Naive thymus-derived CD4-positive, alpha-beta T cell (primary cell): ENCODE results near the gene GRIP1. TPM values are rescaled to one million over a fixed set of nuclear protein-coding genes. Genes with fewer than 3 reads are reported as not detected.
A peak's percentile ranks its signal among the peaks of the same experiment; 100 is the strongest.

Experiments
- ATAC-seq: fragments of 150-1000 bp; cut with Tn5 transposase; 2 replicates; pipeline ENCODE4 v1.10.0; 2021; ENCODE audit warnings: mild to moderate bottlenecking, moderate library complexity
- CTCF ChIA-PET: fragments of 350-600 bp; sonication (Branson Sonifier 250); formaldehyde crosslinking; loops from one replicate; lab custom pipeline; 2021; ENCODE audit warnings: antibody characterized with exemption; lab: Charles Lee
- POLR2A ChIA-PET: fragments of 350-600 bp; sonication (Branson Sonifier 250); formaldehyde crosslinking; loops from one replicate; lab custom pipeline; 2021; ENCODE audit warnings: antibody characterized with exemption, inconsistent platforms; lab: Charles Lee
- DNase-seq, 9 donors: peaks; one replicate each; pipeline versions ENCODE4 v3.0.0 to v3.0.0-alpha.2; 2020 to 2022; ENCODE audit warnings: mixed read lengths in 1 of 9
- H3K27ac ChIP-seq: one replicate; pipeline ENCODE4 v1.7.0; 2013; ENCODE audit warnings: mild to moderate bottlenecking, low read depth, low read length, moderate library complexity
- H3K27me3 ChIP-seq, 2 donors: one replicate each; pipeline ENCODE4 v1.7.0; 2013; ENCODE audit warnings: low read length in 2 of 2, mild to moderate bottlenecking in 2 of 2, moderate library complexity in 2 of 2; ENCODE audit not compliant: control insufficient read depth in 2 of 2, insufficient read depth in 2 of 2
- H3K36me3 ChIP-seq, 3 experiments: 1 replicate in 2 of 3; 2 replicates in 1 of 3; pipeline ENCODE4 v1.7.0; 2013; ENCODE audit warnings: low read length in 3 of 3, mild to moderate bottlenecking in 3 of 3, moderate library complexity in 1 of 3; ENCODE audit not compliant: insufficient read depth in 3 of 3, control insufficient read depth in 2 of 3
- H3K4me1 ChIP-seq, 2 donors: one replicate each; pipeline ENCODE4 v1.7.0; 2013; ENCODE audit warnings: low read length in 2 of 2, mild to moderate bottlenecking in 2 of 2, moderate library complexity in 1 of 2; ENCODE audit not compliant: control insufficient read depth in 2 of 2, insufficient read depth in 2 of 2
- H3K4me3 ChIP-seq: 2 replicates; pipeline ENCODE4 v1.7.0; 2013; ENCODE audit warnings: mild to moderate bottlenecking, low read length
- H3K9me3 ChIP-seq, 3 experiments: 1 replicate in 2 of 3; 2 replicates in 1 of 3; pipeline ENCODE4 v1.7.0; 2013; ENCODE audit warnings: low read length in 3 of 3; ENCODE audit not compliant: control insufficient read depth in 2 of 3
- H3K27ac Mint-ChIP-seq, 9 donors: one replicate each; pipeline ENCODE4 v1.8.0; 2020 to 2022; ENCODE audit warnings: mixed read lengths in 9 of 9, mild to moderate bottlenecking in 8 of 9, moderate library complexity in 5 of 9, inconsistent platforms in 2 of 9
- H3K27me3 Mint-ChIP-seq, 5 donors: one replicate each; pipeline ENCODE4 v1.8.0; 2021 to 2022; ENCODE audit warnings: mixed read lengths in 5 of 5, mild to moderate bottlenecking in 1 of 5
- H3K36me3 Mint-ChIP-seq, 5 donors: one replicate each; pipeline ENCODE4 v1.8.0; 2020 to 2022; ENCODE audit warnings: mixed read lengths in 5 of 5, mild to moderate bottlenecking in 3 of 5, inconsistent platforms in 1 of 5
- H3K4me1 Mint-ChIP-seq, 7 donors: one replicate each; pipeline ENCODE4 v1.8.0; 2020 to 2022; ENCODE audit warnings: mixed read lengths in 7 of 7, mild to moderate bottlenecking in 3 of 7, inconsistent platforms in 1 of 7
- H3K4me3 Mint-ChIP-seq, 10 donors: one replicate each; pipeline ENCODE4 v1.8.0; 2020 to 2022; ENCODE audit warnings: mild to moderate bottlenecking in 10 of 10, mixed read lengths in 10 of 10, moderate library complexity in 6 of 10, inconsistent platforms in 2 of 10
- H3K9me3 Mint-ChIP-seq, 11 donors: one replicate each; pipeline ENCODE4 v1.8.0; 2020 to 2022; ENCODE audit warnings: mixed read lengths in 11 of 11, mild to moderate bottlenecking in 4 of 11, inconsistent platforms in 1 of 11, moderate library complexity in 1 of 11
- intact Hi-C, 2 donors: fragments of 100-400 bp; cut with micrococcal nuclease; formaldehyde crosslinking; loops; one replicate each; pipeline ENCODE4 v1.15.1; 2023
- polyA plus RNA-seq, 2 donors: library from polyadenylated mRNA; unstranded; fragments of 300-500 nt; fragmentation: Illumina TruSeq; gene quantifications; one replicate each; pipeline ENCODE4 v1.2.3, GENCODE V29; 2021
- total RNA-seq, 6 experiments: library from RNA in 5 of 6; stranded (reverse) in 5 of 6; gene quantifications; 1 replicate in 5 of 6; 2 replicates in 1 of 6; pipeline ENCODE4 v1.2.3 and lab custom pipeline; 2021 to 2026

GRIP1 gene
- total and polyA plus RNA-seq, 7 experiments from 2014 or later, result 0.25 to 6.5 (median 3.1) TPM

DNA sequence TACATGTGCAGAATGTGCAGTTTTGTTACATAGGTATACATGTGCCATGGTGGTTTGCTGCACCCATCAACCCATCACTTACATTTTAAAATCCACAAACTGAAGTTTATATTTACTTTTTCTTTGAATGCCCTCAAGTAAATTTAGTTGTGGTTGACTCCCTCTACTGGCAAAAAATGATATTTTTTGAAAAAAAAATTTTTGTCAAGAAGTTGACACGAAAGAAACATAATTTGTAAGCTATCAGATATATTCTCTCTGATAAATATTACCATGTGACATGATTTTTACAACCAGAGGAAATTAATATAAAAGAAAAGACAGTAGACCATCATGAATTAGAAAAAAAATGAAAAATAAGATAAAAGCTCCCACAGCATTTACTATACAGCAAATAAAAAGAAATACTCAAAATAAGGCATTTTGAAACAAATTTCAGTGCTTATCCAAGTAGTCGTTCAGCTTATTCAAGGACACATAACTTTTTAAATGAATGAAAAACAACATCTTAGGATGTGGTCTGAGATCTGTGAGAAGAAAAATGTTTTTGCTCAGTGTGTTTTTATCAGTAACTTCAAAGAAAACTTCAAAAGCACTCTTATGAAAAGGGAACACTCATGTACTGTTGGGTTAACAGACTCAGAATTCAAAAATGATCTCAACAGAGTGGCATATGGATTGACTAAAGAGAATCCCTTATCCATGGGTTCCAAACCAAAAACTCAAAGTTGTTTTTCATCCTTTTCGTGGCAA lies 30.0 kb upstream of the GRIP1 start:
- DNase-seq, result peak in 6 of 9 donors; percentile 54 to 77 (median 65)
- Mint-ChIP-seq H3K27me3 (peaks cover 0 to 36% (median 0%) of the 10 kb centered on the region in 5 donors), H3K36me3 (peaks cover 0 to 3% (median 0%) of the 10 kb centered on the region in 5 donors), H3K27ac (peak overlapping the region in 8 of 9 donors; percentile 40 to 95 (median 91)), H3K4me3 (peak overlapping the region; percentile 18 to 84 (median 71)), H3K9me3 (no peaks in the 10 kb centered on the region), H3K4me1 (peaks cover 9 to 65% (median 51%) of the 10 kb centered on the region in 7 donors)
- intact Hi-C loops, result loop anchor here (1.0 to 2.0 kb wide), 6 partner anchors 15 to 152 kb away; no protein-coding TSS in a partner anchor
- Histone ChIP-seq H3K27me3 (no peaks in the 10 kb centered on the region), H3K4me1 (peaks cover 0 to 29% of the 10 kb centered on the region in 2 donors), H3K4me3 (no peak overlapping the region), H3K36me3 (no peaks in the 10 kb centered on the region), H3K9me3 (no peaks in the 10 kb centered on the region), H3K27ac (peak overlapping the region; percentile 45)
- ATAC-seq, result peak; percentile 86
- CTCF ChIA-PET, result interaction anchor here (0.7 to 2.4 kb wide), 13 partner anchors 9 to 1084 kb away, joined by 3 to 7 read pairs (median 4); no protein-coding TSS in a partner anchor
- POLR2A ChIA-PET, result interaction anchor here (0.7 to 1.1 kb wide), 2 partner anchors 54 to 151 kb away, joined by 5 to 6 read pairs; no protein-coding TSS in a partner anchor

GRCh38 chr12:66707002-66707697 lies 28.3 kb upstream of the GRIP1 start:
- Mint-ChIP-seq H3K4me3 (no peak overlapping the region), H3K36me3 (peaks cover 0 to 3% (median 0%) of the 10 kb centered on the region in 5 donors), H3K27me3 (peaks cover 0 to 49% (median 6%) of the 10 kb centered on the region in 5 donors), H3K27ac (peak overlapping the region in 3 of 9 donors; percentile 13 to 76 (median 13)), H3K9me3 (no peaks in the 10 kb centered on the region), H3K4me1 (peaks cover 8 to 51% (median 35%) of the 10 kb centered on the region in 7 donors)
- ATAC-seq (no peak), DNase-seq (no peak)
- H3K4me3 ChIP-seq, result no peak overlapping the region
- H3K27ac ChIP-seq, result no peak overlapping the region
- ChIA-PET POLR2A (no interaction called here), CTCF (no interaction called here)
- no peaks in the 10 kb centered on the region for H3K36me3 ChIP-seq
- peaks cover 0 to 19% of the 10 kb centered on the region in 2 donors for H3K4me1 ChIP-seq
- peaks cover 0 to 5% of the 10 kb centered on the region in 2 donors for H3K27me3 ChIP-seq
- H3K9me3 ChIP-seq, result no peaks in the 10 kb centered on the region
- intact Hi-C loops, result no loop called here

DNA sequence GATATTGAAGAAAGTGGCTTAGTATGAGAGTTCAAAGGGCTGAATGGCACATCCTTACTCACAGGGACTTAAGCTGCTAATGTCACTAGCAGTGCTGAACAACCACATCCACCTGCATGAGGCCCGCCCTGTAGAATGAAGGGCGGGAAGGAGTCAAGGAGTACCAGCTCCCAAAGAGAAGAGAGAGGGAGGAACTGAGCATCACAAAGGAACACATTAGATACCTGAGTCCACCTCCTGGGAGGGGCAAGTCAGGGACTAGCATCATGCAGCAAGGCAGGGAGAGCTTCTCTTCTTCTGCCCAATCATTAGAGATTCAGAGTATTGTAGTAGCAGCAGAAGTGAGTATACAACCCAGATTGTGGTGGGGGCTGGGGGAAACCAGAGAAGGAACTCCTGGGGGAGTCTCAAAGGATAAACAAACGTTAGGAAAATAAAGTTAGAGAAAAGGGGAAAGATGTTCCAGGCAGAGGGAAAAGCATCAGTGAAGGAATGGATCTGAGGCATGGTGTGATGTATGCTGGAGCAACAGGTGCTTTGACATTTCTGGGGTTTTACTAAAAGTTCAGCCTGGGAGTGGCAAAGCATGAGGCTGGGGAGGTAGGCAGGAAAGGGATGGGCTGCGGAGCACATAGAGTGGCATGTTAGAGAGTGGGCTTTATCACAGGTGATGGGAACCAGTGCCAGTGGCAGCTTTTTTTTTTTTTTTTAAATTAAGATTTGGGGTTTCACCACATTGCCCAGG lies 21.0 kb upstream of the GRIP1 start:
- ChIA-PET POLR2A (no interaction called here), CTCF (interaction anchor here (1.1 to 1.4 kb wide), 2 partner anchors 9 to 158 kb away, joined by 4 read pairs; no protein-coding TSS in a partner anchor)
- Mint-ChIP-seq H3K27ac (peak overlapping the region in 2 of 9 donors; percentile 43 to 79), H3K4me3 (no peak overlapping the region), H3K9me3 (peaks cover 0 to 1% (median 0%) of the 10 kb centered on the region in 11 donors), H3K4me1 (peaks cover 0 to 39% (median 28%) of the 10 kb centered on the region in 7 donors), H3K36me3 (peaks cover 0 to 8% (median 0%) of the 10 kb centered on the region in 5 donors), H3K27me3 (peaks cover 0 to 39% (median 15%) of the 10 kb centered on the region in 5 donors)
- no peak for ATAC-seq
- Histone ChIP-seq H3K36me3 (no peaks in the 10 kb centered on the region), H3K9me3 (no peaks in the 10 kb centered on the region), H3K4me1 (no peaks in the 10 kb centered on the region), H3K27ac (no peak overlapping the region), H3K27me3 (peaks cover 0 to 10% of the 10 kb centered on the region in 2 donors), H3K4me3 (no peak overlapping the region)
- no peak for DNase-seq
- intact Hi-C loops, result no loop called here

- Mint-ChIP-seq H3K27ac (peak overlapping the region in 3 of 9 donors; percentile 2 to 43 (median 23)), H3K4me3 (peak overlapping the region in 1 of 10 donors; percentile 0), H3K4me1 (peaks cover 3 to 36% (median 32%) of the 10 kb centered on the region in 7 donors), H3K9me3 (peaks cover 0 to 1% (median 0%) of the 10 kb centered on the region in 11 donors), H3K27me3 (peaks cover 0 to 32% (median 15%) of the 10 kb centered on the region in 5 donors), H3K36me3 (peaks cover 0 to 8% (median 0%) of the 10 kb centered on the region in 5 donors)
- Histone ChIP-seq H3K27ac (no peak overlapping the region), H3K4me3 (no peak overlapping the region), H3K27me3 (peaks cover 0 to 10% of the 10 kb centered on the region in 2 donors), H3K9me3 (no peaks in the 10 kb centered on the region), H3K4me1 (no peaks in the 10 kb centered on the region), H3K36me3 (no peaks in the 10 kb centered on the region)
- intact Hi-C loops, result no loop called here
- ChIA-PET CTCF (interaction anchor here (0.6 to 1.7 kb wide), 7 partner anchors 14 to 162 kb away, joined by 3 to 8 read pairs (median 4); no protein-coding TSS in a partner anchor), POLR2A (no interaction called here)
- DNase-seq (no peak), ATAC-seq (no peak)
Observed at GRCh38 chr12:66698558-66698957, 19.7 kb upstream of the GRIP1 start.

DNA sequence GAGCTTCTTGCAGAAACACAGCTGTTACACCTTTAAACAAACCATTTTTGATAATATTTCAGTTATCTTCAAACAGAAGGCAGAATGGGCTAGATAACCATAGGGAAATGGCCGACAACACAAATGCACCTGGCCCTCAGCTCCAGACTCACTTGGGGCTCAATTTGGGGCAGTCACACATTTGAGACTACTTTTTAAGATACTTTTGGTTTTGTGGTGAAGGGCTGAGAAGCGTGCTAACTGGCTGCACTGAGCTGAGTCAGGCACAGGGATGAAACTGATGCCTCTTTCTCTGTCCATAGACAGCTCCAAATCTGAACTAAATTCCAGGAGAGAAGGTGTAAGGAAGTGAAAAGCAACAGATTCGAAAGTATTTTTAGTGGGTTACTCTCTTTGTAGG lies 18.5 kb upstream of the GRIP1 start:
- peaks cover 3 to 34% (median 28%) of the 10 kb centered on the region in 7 donors for H3K4me1 Mint-ChIP-seq
- H3K36me3 Mint-ChIP-seq, result peaks cover 0 to 8% (median 0%) of the 10 kb centered on the region in 5 donors
- CTCF ChIA-PET, result interaction anchor here (1.1 to 1.7 kb wide), 6 partner anchors 11 to 292 kb away, joined by 3 to 8 read pairs (median 5); no protein-coding TSS in a partner anchor
- Histone ChIP-seq H3K27ac (no peak overlapping the region), H3K4me1 (no peaks in the 10 kb centered on the region), H3K4me3 (no peak overlapping the region), H3K36me3 (no peaks in the 10 kb centered on the region), H3K27me3 (peaks cover 0 to 4% of the 10 kb centered on the region in 2 donors), H3K9me3 (no peaks in the 10 kb centered on the region)
- POLR2A ChIA-PET, result no interaction called here
- peak overlapping the region in 2 of 9 donors; percentile 27 to 43 for H3K27ac Mint-ChIP-seq
- intact Hi-C loops, result no loop called here
- ATAC-seq, result no peak
- DNase-seq, result no peak
- H3K9me3 Mint-ChIP-seq, result peaks cover 0 to 1% (median 0%) of the 10 kb centered on the region in 11 donors
- peaks cover 0 to 22% (median 9%) of the 10 kb centered on the region in 5 donors for H3K27me3 Mint-ChIP-seq
- H3K4me3 Mint-ChIP-seq, result no peak overlapping the region
